Renal cortex interstitium (tissue), 11 donors: ENCODE measurements around the gene MOCS3. TPM values are rescaled to one million over a fixed set of nuclear protein-coding genes. Genes with fewer than 3 reads are reported as not detected.

Experiments used
- DNase-seq, 11 donors: peaks; one replicate each; pipeline ENCODE4 v3.0.0-alpha.2; 2013; ENCODE audit warnings: low read depth in 9 of 11, low spot score in 4 of 11; ENCODE audit errors: extremely low read depth in 1 of 11
- polyA plus RNA-seq, 3 donors: library from polyadenylated mRNA; unstranded; fragments of 120-200 nt; gene quantifications; one replicate each; pipeline ENCODE4 v1.2.1, GENCODE V29; 2013; ENCODE audit not compliant: insufficient read length in 3 of 3

The MOCS3 gene
- polyA plus RNA-seq, 3 donors, result 4.8 to 5.6 (median 5.4) TPM

DNA sequence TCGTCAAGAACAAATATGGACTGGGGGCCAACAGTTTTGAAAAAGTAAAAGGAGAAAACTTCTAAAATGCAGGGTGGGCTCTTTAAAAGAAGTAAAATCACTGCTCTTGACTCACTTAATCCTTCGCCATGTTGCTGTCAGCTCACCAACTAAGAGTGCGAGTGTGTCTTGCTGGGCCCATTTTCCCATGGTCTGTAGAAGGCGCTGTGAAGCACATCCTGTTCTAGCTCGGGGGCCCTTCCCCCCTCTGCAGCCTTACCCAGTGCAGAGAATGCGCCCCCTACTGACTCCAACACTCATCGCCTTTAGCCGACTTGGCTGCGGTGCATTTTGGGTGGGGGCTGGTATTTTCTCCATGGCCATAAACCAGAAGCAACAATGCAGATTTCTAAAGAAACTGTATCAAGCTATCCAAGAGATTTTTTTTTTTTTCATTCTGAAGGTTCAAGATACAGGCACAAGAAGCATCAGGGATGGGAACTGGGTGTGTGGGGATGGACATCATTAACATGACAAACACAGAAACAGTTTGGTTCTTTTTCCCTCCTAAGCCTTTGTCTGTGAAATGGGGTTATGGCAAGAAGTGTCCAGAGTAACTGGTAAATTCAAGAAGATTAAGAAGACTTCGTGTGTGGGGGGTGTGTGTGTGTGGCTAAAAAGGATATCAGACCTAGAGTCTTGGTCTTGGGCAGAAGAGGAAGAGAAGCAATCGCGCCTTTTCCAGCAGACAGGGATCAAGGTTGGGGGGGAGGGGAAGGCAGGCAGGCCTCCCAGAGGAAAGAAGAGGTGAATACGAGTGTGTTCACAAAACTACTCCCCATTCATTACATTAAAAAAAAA lies 29.1 kb upstream of the MOCS3 start:
- peak; percentile 83 to 96 (median 90) for DNase-seq

GRCh38 chr20:50930139-50930975 lies 28.3 kb upstream of the MOCS3 start:
- peak in 1 of 11 donors; percentile 10 for DNase-seq

DNA sequence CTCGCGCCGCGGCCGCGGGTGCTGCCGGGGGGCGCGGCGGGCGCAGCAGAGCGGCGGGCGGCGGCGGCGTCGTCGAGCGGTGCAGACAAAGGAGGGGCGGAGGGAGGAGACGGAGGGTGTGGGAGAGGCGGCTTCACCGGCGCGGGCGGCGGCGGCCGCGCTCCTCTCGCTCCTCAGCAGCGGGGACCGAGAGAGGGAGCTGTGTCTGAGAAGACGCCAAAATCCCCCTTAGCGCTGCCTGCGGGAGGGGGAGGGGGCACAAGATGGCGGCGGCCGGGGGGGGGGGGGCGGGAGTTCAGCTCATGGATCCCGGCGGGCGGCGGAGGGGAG lies 27.7 kb upstream of the MOCS3 start:
- no peak for DNase-seq

DNA sequence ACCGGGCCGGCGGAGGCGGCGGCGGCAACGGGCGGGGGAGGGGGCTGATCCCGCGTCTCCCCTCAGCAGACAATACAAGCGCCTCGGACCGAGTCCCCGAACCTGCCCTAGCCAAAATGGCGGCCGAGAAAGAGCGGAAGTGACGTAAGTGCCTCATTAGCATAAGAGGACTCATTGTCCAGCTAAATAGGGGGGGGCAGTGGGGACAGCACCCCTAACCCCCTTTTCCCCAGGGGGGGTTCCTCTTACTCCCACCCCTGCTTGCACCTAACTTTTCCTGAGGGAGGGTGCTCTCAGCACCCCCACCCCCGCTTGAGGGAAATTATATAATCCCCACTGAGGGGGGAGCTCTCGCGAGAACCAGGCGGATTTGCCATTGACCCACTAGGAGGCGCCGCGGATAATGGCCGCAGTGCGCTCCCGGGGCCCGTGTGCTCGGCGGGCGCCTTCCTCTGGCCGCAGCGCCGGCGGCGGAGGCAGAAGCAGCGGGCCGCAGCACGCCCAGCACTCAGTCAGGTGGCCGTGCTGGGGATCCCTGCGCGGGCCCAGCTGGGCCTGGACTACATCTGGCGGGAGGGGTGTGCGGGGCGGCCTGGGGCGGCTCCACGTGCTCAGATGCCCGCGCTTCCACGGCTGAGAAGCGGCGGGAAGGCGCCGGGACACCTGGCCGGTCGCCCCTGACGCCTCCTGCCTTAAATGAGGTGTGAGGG lies 27.2 kb upstream of the MOCS3 start, which contains the start of gene ADNP:
ADNP (minus strand) TSS at position 132 of the 710 bp plus-strand sequence. CDS start 27,441 bp downstream, outside the sequence.
- peak; percentile 87 to 95 (median 92) for DNase-seq

DNA sequence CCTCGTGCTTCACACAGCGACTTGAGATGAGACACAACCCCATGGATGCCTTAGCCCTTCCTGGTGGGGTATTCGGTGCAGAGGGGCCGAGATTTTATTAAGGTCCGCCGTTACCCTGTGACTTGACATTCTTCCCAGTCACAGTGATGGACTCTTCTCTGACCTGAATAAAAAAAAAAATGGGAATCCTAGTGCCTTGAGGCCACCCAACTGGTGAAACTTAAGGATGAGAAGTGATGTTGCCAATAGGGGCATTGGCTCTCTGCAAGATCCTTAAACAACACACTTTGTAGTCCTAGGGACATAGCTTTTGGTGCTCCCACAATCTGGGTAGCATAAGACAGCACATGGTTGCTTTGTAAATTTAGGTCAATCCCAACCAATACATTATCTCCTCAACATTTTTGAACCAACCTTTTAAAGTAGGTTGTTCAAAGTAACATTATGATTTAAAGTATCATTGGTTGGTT lies 26.6 kb upstream of the MOCS3 start:
- no peak for DNase-seq

DNA sequence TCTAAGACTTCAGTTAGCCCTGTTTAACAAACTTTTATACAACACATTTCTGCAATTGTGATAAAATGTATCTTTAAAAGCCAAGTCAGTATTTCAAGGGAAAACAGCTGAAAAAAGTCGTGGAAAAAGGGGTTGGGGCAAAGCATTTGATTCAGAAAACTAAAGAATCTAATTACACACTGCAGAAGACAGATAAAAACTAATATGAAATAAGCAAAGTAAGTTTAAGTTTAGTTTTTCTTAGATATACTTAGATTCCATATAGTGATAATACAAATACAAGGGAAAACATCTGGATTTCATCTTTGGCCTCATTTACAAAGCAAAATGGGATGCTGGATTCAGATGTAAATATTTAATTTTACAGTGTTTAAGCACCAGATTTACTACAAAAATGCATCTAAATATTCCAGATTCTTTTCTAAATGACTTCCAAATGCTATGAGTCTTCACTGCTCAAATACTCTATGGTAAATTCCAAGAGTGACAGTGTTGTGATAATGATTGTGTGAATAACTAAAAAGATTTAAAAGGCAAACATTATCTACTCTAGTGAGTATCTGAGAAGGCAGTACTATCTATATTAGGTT lies 25.8 kb upstream of the MOCS3 start:
- DNase-seq, result no peak

DNA sequence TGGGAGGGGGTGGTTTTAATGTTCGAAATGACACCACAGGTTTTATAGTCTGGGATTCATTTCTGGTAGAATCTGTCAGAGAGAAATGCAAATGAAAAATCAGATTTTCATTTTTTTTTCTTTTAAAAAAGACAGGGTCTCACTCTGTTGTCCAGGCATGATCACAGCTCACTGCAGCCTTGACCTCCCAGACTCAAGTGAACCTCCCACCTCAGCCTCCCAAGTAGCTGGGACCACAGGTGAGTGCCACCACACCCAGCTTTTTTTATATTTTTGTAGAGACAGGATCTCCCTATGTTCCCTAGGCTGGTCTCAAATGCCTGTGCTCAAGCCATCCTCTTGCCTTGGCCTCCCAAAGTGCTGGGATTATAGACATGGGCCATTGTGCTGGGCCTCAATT lies 25.0 kb upstream of the MOCS3 start:
- no peak for DNase-seq

DNA sequence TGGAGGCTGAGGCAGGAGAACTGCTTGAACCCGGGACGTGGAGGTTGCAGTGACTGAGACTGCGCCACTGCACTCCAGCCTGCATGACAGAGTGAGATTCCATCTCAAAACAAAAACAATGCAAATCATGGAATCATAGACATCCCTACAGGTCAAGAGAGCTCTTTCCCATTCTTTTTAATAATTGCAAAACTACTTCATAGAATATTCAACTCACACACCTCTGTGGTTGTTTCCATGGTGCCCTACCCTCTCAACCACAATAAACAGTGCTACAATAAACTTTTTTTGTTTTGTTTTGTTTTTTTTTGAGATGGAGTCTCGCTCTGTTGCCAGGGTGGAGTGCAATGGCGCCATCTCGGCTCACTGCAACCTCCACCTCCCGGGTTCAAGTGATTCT lies 15.5 kb upstream of the MOCS3 start:
- DNase-seq, result no peak

DNA sequence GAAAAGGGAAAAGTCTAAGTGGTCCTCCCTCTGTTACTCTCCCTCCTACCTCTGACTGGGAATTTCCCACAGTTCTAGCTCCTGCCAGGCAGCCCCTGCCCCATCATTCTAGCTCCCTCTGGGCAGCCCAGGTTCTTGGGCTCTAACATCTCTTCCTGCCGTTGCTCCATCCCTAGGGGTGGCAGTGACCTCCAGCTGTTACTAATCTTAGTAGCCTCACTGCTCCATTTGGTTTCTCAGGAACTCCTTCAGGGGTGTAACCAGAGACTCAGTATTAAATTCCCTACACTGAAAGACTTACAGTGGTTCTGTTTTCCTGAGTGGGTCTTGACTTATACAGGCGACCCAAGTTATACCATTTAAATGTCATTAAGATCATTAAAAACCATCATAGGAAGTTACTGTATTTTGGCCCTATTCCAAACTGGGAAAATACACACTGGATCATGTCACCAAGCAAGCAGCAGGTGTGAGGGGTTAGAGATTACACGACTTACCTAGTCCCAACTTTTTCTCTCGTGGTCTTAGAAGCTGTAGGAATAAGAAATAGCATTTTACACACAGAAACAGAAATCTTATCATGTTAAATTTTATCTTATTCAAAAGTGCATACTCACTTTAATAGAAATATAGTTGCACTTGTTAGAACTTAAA lies 10.4 kb upstream of the MOCS3 start:
- no peak for DNase-seq

DNA sequence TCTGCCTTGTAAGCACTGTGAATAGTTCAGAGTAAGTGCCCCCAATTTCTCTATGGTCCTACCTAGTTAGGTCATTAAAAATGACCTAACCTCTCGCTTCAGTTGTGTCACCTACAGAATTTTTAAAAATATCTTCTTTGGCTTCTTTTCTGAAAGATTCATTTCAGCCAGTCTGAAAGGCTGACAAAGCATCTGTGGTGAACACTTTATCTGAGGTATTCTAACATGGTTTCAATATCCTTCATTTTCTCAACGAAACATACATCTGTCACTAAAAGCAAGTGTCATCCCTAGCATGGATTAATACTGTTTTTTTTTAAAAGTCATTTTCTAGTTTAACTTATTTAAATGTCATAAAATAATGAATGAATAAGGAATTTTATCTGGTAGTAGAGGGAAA lies 5.4 kb upstream of the MOCS3 start:
- no peak for DNase-seq

GRCh38 chr20:50953821-50954220 lies 4.8 kb upstream of the MOCS3 start:
- DNase-seq, result no peak

DNA sequence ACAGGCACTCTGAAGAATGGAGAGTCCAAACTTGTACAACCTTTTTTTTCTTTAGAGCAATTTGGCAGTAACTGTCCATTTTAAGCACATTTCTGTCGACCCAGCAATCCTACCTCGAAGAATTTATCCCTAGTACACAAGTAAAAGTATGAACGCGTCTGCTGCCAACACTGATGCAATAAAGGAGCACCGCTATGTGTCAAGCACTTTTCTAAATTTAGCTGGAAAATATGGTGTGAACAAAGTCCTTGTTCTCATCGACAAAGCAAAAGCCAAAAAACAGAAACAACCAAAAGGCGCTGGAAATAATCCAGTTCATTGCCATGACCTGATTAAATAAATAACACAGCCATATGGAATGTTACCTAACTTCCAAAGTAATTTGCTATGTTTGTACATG lies 1.3 kb upstream of the MOCS3 start:
- no peak for DNase-seq

DNA sequence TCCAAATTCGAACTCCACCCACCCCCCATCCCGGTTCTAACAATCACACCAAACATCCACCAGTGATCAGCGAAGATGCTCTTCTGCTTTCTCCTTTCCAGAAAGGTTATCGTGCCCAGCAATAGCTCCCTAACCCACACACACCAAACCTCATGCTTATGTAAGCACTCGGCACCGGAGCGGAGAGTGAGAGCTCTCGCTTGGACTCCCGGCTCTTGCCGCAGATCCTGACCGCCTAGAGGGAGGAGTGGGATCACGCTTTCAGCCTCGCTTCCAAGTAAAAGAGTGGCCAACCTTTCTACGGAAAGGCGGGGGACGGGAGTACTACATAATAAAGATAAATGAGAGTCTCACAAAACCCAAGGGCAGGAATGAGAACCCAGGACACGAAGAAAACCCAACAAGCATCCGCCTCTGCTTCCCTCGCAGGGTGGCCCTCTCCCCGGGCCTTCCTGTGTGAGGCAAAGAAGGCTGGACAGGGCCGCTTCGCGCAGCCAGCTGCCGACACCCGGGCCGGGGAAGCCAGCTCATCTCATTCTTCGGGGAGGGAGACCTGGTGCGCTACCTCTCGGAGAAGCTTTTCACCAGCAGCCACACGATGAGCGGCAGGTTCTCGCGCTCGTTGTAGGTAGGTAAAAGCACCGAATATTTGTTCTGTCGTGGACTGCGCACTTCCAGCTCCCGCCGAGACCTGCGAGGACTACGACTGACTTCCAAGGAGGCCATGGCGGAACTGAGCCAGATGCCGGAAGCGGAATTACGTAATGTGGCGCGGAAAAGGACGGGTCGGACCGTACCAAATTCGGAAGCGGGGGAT lies 612 bp upstream of the MOCS3 start, which contains the start of gene DPM1:
DPM1 (minus strand) TSS at position 735 of the 817 bp plus-strand sequence; CDS start at position 726, 9 bp downstream.
- DNase-seq, result peak in 7 of 11 donors; percentile 78 to 91 (median 87)

DNA sequence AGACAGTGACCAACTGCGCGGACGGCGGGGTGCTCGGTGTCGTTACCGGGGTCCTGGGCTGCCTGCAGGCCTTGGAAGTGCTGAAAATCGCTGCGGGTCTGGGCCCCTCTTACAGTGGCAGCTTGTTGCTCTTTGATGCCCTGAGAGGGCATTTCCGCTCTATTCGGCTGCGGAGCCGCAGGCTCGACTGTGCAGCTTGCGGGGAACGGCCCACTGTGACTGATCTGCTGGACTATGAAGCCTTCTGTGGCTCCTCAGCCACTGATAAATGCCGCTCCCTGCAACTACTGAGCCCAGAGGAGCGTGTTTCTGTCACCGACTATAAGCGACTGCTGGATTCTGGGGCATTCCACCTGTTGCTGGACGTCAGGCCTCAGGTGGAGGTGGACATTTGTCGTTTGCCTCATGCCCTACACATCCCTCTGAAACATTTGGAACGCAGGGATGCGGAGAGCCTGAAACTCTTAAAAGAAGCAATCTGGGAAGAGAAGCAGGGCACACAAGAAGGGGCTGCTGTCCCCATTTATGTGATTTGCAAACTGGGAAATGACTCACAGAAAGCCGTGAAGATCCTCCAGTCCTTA lies 1.0 kb downstream of the MOCS3 start:
- no peak for DNase-seq

GRCh38 chr20:50967586-50967985 lies 9.0 kb downstream of the MOCS3 start:
- DNase-seq, result peak in 8 of 11 donors; percentile 38 to 70 (median 55)

DNA sequence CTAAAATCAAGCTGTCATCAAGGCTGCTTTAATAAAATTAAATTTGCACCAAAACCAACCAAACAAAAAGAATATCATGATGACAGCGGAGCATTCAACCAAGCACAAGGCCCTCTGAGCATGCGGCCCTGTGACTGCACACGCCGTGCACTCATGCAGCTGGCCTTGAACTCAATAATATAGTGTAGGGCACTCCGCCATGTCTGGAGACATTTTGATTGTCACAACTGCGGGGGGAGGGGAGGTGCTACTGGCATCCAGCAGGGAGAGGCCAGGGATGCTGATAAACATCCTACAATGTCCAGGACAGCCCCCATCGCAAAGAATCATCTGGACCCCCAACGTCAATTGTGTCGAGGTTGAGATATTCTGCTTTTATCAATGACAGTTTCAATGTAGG lies 9.7 kb downstream of the MOCS3 start:
- no peak for DNase-seq

DNA sequence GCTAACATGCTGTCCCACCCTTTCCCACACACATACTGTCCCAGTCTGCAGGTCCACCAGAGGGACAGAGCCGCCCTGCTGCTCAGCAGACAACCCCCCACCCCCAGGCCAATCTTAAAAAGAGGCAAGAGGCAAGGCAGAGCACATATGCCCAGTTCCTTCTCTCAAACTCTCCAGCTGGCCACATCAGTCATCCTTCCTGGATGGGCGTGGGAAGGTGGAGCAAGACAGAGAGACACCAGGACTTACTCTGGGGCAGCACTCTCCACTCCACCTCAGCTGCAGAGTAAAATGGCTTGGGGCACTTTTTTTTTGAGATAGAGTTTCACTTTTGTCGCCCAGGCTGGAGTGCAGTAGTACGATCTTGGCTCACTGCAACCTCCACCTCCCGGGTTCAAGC lies 10.8 kb downstream of the MOCS3 start:
- no peak for DNase-seq
